Measurements from ENCODE around the gene ALDH3A1.

ALDH3A1 gene

DNA sequence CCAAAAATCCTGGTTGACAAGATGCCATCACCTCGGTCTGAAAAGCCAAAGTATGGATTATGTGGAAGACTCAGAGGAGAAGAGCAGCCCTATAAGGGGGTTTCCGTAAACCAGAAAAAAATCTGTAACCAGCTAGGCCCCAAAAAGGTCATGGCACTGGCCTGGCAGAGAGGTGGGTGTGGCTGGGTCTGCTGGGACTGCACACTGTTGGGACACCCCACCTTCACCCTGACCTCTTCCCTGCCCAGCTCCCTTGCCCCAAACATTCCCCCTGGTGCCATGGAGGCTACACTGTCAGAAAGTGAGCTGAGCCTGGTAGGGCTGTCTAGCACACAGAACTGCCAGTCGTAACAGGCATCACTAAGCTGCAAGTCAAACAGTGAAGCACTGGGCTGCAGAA lies 38.3 kb downstream of the ALDH3A1 start:
- no peak for TF ChIP-seq CTCF (IDR thresholded peaks at IDR 0.05; ENCODE audit: insufficient read depth, low read length, missing control alignments)
- no peak overlapping the region for H3K4me3 ChIP-seq (ENCODE audit: low read depth, low read length)
- no peak for DNase-seq (ENCODE audit: low read depth, low spot score)
- CTCF ChIA-PET, result interaction anchor here (1.7 kb wide), 1 partner anchor 53 kb away, joined by 4 read pairs; no protein-coding TSS in a partner anchor
- POLR2A ChIA-PET, result no interaction called here

DNA sequence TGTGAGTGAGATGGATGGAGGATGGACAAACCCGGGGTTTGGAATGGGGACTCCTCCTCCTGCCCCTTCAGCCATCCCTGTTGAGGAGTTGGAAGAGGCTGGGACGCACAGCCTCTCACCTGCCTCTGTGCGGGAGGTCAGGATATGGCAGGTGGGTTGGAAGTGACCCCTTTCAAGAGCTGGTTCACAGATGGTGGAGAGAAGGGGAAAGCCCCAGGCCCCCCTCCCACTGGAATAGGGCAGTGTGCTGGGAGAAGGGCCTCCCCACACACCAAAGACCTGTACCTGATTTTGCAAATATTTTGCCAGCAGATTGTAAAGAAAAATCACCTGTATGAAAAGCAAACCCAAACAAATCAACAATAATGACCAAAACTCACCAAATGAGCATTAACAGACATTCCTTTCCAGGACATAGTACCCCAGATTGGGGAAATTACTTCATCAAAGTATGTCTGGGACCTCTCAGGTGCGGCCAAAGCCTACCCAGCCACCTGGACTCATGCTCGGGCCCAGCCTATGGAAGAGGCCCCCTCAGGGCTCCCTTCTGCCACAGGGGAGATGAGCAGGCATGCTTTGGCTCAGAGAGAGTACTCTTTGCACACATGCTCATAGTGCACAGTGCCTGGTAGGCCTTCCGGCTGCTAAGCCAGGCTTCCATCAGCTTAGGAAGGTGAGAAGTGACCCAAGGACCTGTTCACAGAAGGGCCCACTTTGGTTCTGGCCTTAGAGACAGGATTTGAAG lies 39.5 kb downstream of the ALDH3A1 start:
- ChIA-PET CTCF (no interaction called here), POLR2A (no interaction called here)
- DNase-seq (ENCODE audit: low read depth, low spot score), result no peak
- TF ChIP-seq CTCF (IDR thresholded peaks at IDR 0.05; ENCODE audit: insufficient read depth, low read length, missing control alignments), result no peak
- no peak overlapping the region for H3K4me3 ChIP-seq (ENCODE audit: low read depth, low read length)

DNA sequence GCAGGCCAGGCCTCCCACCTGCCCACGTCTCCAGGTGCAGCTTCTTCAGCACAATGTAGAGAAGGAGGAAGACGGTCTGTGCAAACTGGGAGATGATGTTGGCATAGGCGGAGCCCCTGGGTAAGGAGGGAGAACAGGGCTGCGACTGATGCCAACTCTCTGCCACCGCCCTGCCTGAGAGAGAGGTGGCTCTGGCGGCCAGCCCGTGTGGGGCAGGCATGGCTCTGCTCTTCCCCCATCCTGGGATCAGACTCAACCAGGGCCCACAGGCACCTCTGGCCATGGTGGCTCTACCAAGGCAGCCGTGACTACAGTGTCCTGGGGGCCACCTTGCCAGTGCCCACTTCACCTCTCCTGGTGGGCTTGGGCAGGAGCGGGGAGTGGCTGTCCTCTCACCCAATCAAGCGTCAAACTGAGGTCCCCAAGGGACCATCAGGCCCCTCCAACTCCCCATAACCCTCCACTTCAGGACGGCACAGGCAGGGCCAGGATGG lies 40.3 kb downstream of the ALDH3A1 start:
- no peak overlapping the region for H3K4me3 ChIP-seq (ENCODE audit: low read depth, low read length)
- ChIA-PET POLR2A (no interaction called here), CTCF (interaction anchor here (1.1 kb wide), 1 partner anchor 8 kb away, joined by 3 read pairs; no protein-coding TSS in a partner anchor)
- TF ChIP-seq CTCF (IDR thresholded peaks at IDR 0.05; ENCODE audit: insufficient read depth, low read length, missing control alignments), result no peak
- no peak for DNase-seq (ENCODE audit: low read depth, low spot score)

DNA sequence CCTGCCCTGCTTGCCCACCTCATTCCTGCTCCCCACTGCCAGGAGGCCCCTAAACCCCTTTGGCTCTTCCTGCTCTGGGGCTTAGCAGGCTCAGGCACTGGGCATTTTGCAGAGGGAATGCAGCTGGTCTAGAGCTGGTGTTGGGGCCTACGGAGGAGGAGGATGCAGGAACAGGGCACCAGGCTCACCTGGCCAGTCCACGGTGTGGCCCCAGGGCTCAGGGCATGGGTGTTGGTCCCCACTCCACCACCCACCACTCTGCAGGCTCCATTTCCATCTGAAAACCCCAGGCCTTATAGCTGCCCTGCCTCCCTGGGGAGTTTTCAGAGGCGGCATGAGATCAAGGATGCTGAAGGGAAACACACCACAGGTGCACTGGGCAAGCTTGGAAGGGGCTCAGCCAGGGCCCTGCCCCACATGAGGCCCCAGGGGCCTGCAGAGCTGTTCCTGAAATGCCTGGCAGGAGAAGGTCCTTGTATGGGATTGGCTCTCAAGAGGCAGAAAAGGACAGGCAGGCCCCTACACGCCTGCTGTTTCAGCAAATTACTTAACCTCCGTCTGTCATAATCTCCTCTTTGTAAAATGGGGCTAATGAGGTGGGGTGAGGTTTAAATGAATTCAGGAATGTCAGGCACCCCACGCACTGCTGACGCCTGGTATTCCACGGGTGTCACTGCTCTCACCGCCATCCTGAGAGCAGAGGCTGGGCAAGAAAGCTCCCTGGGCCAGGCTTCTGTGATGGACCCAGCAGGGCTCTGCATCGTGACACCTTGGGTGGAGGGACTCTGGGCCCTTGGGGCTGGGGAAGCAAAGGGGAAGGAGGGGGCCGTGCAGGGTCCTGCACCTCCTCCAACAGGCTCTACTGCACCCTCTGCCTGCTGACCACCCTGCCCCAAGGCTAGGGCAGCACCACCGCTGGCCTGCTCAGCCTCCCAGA lies 41.0 kb downstream of the ALDH3A1 start:
- no peak for TF ChIP-seq CTCF (IDR thresholded peaks at IDR 0.05; ENCODE audit: insufficient read depth, low read length, missing control alignments)
- CTCF ChIA-PET, result interaction anchor here (1.1 kb wide), 1 partner anchor 9 kb away, joined by 3 read pairs; no protein-coding TSS in a partner anchor
- POLR2A ChIA-PET, result no interaction called here
- DNase-seq (ENCODE audit: low read depth, low spot score), result no peak
- H3K4me3 ChIP-seq (ENCODE audit: low read depth, low read length), result no peak overlapping the region

- DNase-seq (ENCODE audit: low read depth, low spot score), result no peak
- H3K4me3 ChIP-seq (ENCODE audit: low read depth, low read length), result no peak overlapping the region
- no peak for TF ChIP-seq CTCF (IDR thresholded peaks at IDR 0.05; ENCODE audit: insufficient read depth, low read length, missing control alignments)
- ChIA-PET CTCF (interaction anchor here (1.1 kb wide), 1 partner anchor 10 kb away, joined by 3 read pairs; no protein-coding TSS in a partner anchor), POLR2A (no interaction called here)
Observed at GRCh38 chr17:19705771-19706770, 42.0 kb downstream of the ALDH3A1 start.

Data from AG04449 (cell line).